Activated CD8-positive, alpha-beta T cell treated with anti-CD3 and anti-CD28 coated beads for 36 hours (primary cell): ENCODE results near the gene RNF130. TPM values are rescaled to one million over a fixed set of nuclear protein-coding genes. Genes with fewer than 3 reads are reported as not detected.

ENCODE experiments used
- ATAC-seq: fragments of 200-7000 bp; cut with Tn5 transposase; one replicate; pipeline ENCODE4 v1.10.0; 2021; ENCODE audit warnings: mild to moderate bottlenecking, moderate library complexity
- CTCF ChIA-PET: fragments of 350-600 bp; sonication (Branson Sonifier 250); formaldehyde crosslinking; loops from one replicate; lab custom pipeline; 2021; ENCODE audit warnings: antibody characterized with exemption; lab: Charles Lee
- POLR2A ChIA-PET: fragments of 350-600 bp; sonication (Branson Sonifier 250); formaldehyde crosslinking; loops from one replicate; lab custom pipeline; 2021; ENCODE audit warnings: antibody characterized with exemption; lab: Charles Lee
- DNase-seq: peaks from one replicate; pipeline ENCODE4 v3.0.0-alpha.2; 2020
- H3K27ac Mint-ChIP-seq: one replicate; pipeline ENCODE4 v1.8.0; 2021; ENCODE audit warnings: mild to moderate bottlenecking, mixed read lengths
- H3K27me3 Mint-ChIP-seq: one replicate; pipeline ENCODE4 v1.8.0; 2021; ENCODE audit warnings: mixed read lengths
- H3K36me3 Mint-ChIP-seq: one replicate; pipeline ENCODE4 v1.8.0; 2021; ENCODE audit warnings: low read depth, mixed read lengths
- H3K4me1 Mint-ChIP-seq: one replicate; pipeline ENCODE4 v1.8.0; 2021; ENCODE audit warnings: low read depth, mixed read lengths
- H3K4me3 Mint-ChIP-seq: one replicate; pipeline ENCODE4 v1.8.0; 2021; ENCODE audit warnings: mild to moderate bottlenecking, moderate library complexity, mixed read lengths
- H3K9me3 Mint-ChIP-seq: one replicate; pipeline ENCODE4 v1.8.0; 2021; ENCODE audit warnings: mixed read lengths
- CTCF ChIP-seq: fragments of 200-600 bp; IDR thresholded peaks from one replicate; pipeline ENCODE4 v1.8.0; 2022; ENCODE audit warnings: antibody characterized with exemption, mild to moderate bottlenecking
- intact Hi-C: fragments of 100-400 bp; cut with micrococcal nuclease; formaldehyde crosslinking; loops from one replicate; pipeline ENCODE4 v1.10.0; 2022
- total RNA-seq, 2 experiments: library from RNA; stranded (reverse); gene quantifications; one replicate each; pipeline ENCODE4 v1.2.3, GENCODE V29; 2021

RNF130 gene
- total RNA-seq, 2 experiments from 2014 or later, result 10.1 to 10.6 TPM

- Mint-ChIP-seq H3K4me1 (no peaks in the 10 kb centered on the region), H3K27ac (no peak overlapping the region), H3K9me3 (no peaks in the 10 kb centered on the region), H3K36me3 (no peaks in the 10 kb centered on the region), H3K27me3 (no peaks in the 10 kb centered on the region), H3K4me3 (no peak overlapping the region)
- POLR2A ChIA-PET, result no interaction called here
- CTCF ChIA-PET, result interaction anchor here (0.9 kb wide), 2 partner anchors 8 to 217 kb away, joined by 3 read pairs; no protein-coding TSS in a partner anchor
- no peak for ATAC-seq
- intact Hi-C loops, result no loop called here
- no peak for DNase-seq
- no peak for TF ChIP-seq CTCF
These were observed 27.6 kb upstream of the RNF130 start for GRCh38 chr5:180098991-180099732.

GRCh38 chr5:180098526-180098925, 27.0 kb upstream of the RNF130 start:
- intact Hi-C loops, result no loop called here
- CTCF ChIA-PET, result no interaction called here
- no peaks in the 10 kb centered on the region for H3K36me3 Mint-ChIP-seq
- DNase-seq (no peak), ATAC-seq (no peak)
- no peak for TF ChIP-seq CTCF
- H3K27ac Mint-ChIP-seq, result no peak overlapping the region
- no peak overlapping the region for H3K4me3 Mint-ChIP-seq
- H3K27me3 Mint-ChIP-seq, result no peaks in the 10 kb centered on the region
- no peaks in the 10 kb centered on the region for H3K4me1 Mint-ChIP-seq
- POLR2A ChIA-PET, result no interaction called here
- no peaks in the 10 kb centered on the region for H3K9me3 Mint-ChIP-seq

- ChIA-PET CTCF (no interaction called here), POLR2A (no interaction called here)
- no peak overlapping the region for H3K4me3 Mint-ChIP-seq
- H3K27me3 Mint-ChIP-seq, result no peaks in the 10 kb centered on the region
- ATAC-seq (no peak), DNase-seq (no peak)
- H3K4me1 Mint-ChIP-seq, result no peaks in the 10 kb centered on the region
- intact Hi-C loops, result no loop called here
- no peak for TF ChIP-seq CTCF
- H3K36me3 Mint-ChIP-seq, result no peaks in the 10 kb centered on the region
- H3K9me3 Mint-ChIP-seq, result no peaks in the 10 kb centered on the region
- no peak overlapping the region for H3K27ac Mint-ChIP-seq
These were observed 26.4 kb upstream of the RNF130 start for GRCh38 chr5:180097926-180098325.

- Mint-ChIP-seq H3K27me3 (no peaks in the 10 kb centered on the region), H3K9me3 (no peaks in the 10 kb centered on the region), H3K4me1 (no peaks in the 10 kb centered on the region), H3K4me3 (no peak overlapping the region), H3K27ac (no peak overlapping the region), H3K36me3 (no peaks in the 10 kb centered on the region)
- POLR2A ChIA-PET, result interaction anchor here (0.7 kb wide), 1 partner anchor 24 kb away, joined by 3 read pairs; no protein-coding TSS in a partner anchor
- CTCF ChIA-PET, result no interaction called here
- ATAC-seq (no peak), DNase-seq (no peak)
- intact Hi-C loops, result no loop called here
- TF ChIP-seq CTCF, result no peak
These were observed 25.8 kb upstream of the RNF130 start for GRCh38 chr5:180097163-180097894.

GRCh38 chr5:180096616-180097015, 25.1 kb upstream of the RNF130 start:
- no peak for ATAC-seq
- no peak overlapping the region for H3K27ac Mint-ChIP-seq
- H3K4me1 Mint-ChIP-seq, result no peaks in the 10 kb centered on the region
- H3K36me3 Mint-ChIP-seq, result no peaks in the 10 kb centered on the region
- TF ChIP-seq CTCF, result no peak
- intact Hi-C loops, result no loop called here
- ChIA-PET POLR2A (no interaction called here), CTCF (no interaction called here)
- DNase-seq, result no peak
- H3K4me3 Mint-ChIP-seq, result no peak overlapping the region
- H3K9me3 Mint-ChIP-seq, result no peaks in the 10 kb centered on the region
- no peaks in the 10 kb centered on the region for H3K27me3 Mint-ChIP-seq
